ENCODE data around the gene FBXO46. TPM values are rescaled to one million over a fixed set of nuclear protein-coding genes. Genes with fewer than 3 reads are reported as not detected.
"Not testable (repeated sequence)": the region's sequence is repeated elsewhere in the genome, so short reads cannot be mapped to it uniquely, and the experiment has no call there.

The FBXO46 gene
- total RNA-seq, 1 donor from 2014 or later: 30.3 TPM

DNA sequence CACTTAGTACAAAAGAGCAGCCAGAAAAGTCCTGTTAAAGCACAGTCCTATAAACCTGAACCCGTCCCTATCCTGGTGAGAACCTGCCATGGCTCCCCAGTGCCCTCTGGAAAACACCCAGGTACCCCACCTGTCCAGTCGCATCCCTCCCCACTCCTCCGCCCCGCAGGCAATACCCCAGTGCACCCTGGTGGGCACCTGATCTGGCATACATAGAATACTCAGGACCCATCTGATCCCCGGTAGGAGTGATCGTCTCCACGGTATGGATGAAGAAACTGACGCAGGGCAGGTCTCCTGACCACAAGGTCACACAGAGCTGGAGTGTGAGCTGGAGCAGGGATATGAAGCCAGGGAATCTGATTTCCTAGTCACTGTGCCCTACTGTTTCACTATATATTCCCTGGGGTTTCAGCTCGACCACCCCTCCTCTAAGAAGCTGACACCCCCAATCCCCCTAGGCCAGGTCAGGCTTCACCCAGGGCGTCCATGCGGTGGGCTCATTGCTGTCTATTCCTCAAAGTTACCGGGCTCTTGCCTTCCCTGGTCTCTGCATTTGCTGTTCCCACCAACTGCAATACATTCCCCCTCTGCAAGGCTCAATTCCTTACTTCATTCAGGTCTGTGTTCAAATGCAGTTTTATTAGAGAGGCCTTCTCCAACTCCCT is 12.6 kb downstream of the FBXO46 start:
- no peak for ATAC-seq

DNA sequence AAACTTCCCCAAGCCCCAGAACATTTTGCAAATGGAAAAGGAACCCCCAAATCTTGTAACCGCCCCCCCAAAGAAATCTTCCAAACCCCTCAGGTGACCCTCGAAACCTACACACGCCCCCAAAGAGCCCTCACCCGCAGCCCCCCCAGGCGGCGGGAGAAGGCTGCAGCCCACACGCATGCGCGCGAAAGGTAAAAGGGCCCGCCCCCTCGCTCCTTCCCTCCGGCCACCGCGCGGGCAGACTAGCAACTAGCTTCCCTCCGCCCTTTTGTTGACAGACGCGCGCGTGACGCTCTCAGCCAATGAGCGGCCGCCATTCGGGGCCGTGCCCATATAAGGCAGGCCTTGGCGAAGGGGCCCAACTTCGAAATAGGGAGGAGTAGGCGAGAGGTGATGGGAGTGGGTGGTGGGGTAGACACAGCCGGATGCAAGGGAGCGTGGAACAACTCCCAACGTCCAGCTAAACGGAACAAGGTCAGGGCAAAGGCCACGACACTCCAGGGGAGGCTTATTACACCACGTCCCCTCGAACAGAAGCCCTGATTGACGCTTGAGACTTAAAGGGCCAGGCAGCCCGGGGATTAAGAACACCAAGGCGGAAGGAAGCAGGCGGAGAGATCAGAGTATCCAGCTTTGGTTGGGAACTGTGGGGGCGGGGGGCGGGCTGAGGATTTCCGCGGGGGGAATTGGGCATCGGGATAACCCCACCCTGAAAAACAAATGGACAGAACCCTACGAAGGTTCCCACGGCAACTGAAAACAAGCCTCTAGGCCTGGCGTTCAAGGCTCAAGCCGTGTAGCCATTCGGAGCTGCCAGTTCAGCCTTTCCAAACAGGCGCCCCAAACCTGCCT is 13.3 kb downstream of the FBXO46 start:
- ATAC-seq: peak; percentile 89

DNA sequence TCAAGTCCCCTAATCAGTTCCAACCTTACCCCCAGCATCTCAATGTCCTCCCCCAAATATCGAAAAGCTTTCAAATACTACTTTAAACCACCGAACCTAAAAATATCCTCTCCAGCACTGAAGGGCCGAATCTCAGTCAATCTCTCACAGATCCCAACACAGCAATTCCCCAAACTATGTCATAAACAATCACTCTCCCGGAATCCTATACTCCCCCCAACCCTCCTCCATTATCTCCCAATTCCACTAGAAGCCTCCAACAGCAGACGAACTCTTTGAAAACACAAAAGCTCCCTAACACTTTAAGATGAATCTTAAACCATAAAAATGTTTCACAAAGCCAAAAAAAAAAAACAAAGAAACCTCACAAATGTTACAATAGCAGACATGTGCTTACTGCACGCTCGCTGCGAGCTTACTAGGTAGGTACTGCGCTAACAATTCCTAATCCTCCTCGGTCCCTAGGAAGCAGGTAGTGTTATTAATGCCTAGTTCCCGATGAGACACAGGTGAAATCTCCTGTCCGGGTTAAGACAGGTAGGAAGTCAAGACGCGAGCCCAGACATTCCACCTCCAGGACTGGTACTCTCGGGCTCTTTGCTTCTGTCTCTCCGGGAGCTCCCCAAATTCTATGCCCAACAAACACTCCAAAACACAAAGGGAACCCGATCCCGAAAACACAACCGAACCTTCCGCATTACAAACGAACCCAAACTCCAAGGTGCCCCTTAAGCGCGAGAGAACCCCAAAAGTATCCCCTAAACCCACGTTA is 14.2 kb downstream of the FBXO46 start:
- peak; percentile 33 for ATAC-seq

DNA sequence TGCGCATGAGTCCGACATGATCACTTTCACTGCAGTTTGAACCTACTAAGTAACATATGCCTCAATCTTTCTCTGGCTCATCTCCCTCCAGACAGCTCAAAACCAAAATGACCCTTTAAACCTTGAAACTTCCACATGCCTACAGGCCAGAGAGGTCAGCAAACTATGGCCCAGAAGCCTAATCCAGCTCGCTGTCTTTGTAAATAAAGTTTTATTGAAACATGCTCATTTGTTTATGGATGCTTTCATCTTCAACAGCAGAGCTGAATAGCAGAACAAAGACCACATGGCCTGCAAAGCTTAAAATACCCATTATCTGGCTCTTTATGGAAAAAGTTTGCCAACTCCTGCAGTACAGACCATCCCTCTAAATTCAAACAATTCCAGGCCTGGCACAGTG is 15.6 kb downstream of the FBXO46 start:
- no peak for ATAC-seq

GRCh38 chr19:45713141-45713540 is 17.6 kb downstream of the FBXO46 start:
- ATAC-seq: no peak

- ATAC-seq: no peak
These were observed 18.0 kb downstream of the FBXO46 start for GRCh38 chr19:45712699-45713067.

DNA sequence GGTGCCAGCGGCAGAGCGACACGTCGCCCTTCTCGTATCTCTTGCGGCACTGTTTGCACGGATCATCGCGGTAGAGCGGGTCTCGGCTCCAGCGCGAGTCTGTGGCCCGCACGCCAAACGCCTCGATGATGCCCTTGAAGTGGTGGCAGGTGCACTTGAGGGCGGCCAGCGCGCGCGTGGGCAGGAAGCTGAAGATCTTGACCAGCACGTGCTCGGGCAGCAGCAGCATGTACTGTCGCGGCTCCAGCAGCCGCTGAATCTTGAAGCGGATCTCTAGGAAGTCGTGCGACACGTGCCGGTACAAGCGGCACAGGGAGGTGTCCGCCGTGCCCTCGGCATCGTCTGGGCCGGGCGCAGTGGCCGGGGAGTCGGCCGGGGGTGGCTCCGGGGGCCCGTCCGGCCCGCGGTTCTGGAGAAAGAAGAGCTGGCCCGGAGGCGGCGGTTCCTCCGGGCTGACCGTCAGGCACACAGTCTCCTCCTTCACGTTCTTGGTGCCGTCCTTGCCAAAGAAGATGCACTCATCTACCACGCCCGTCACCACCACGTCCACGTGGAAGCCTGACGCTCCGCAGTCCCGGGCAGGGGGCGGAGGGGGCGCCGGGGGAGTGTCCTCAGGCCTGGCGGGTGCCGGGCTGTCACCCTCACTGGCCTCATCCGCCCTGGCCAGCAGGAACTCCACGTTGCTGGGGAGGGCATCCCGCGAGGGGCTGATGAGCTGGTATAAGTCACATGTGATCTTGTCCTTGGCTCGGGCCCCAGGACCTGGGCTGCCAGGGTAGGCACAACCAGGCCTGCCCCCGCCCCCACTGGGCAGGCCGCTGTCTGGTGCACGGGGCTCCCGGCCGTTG is 18.6 kb downstream of the FBXO46 start:
- ATAC-seq: no peak

DNA sequence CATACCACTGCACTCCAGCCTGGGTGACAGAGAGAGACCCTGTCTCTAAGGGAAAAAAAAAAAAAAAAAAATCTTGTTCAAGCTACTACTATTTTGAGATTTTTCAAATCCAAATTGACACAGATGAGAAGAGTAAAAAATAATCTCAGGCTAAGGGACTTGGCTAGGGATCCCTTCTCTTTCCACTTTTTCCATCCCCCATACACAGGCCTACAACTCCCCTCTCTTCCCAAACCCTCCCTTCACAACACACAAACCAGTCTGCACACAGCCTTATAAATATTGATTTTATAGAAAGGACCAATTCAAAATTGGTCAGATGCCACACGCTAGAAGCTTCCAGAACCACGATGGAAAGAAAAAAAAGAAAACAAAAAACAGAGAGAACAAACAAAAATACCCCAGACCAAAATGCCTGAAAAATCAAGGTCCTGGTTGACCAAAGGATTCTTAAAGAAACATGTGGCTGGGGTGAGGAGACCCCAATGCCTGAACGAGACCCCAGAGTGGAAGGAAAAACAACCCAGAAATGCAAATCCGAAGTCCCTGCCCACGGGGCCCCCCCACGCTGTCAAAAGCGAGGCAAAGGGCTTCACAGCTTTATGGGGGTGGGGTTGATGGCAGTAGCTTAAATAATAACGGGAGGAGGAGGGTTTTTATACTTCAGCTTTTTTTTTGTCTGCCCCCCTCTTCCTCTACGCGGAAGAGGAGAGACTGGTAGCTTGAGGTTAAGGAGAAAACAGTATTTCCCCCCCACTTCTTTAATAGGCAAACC is 20.2 kb downstream of the FBXO46 start:
- ATAC-seq: no peak

GRCh38 chr19:45705710-45706415 is 24.8 kb downstream of the FBXO46 start:
- ATAC-seq: no peak

DNA sequence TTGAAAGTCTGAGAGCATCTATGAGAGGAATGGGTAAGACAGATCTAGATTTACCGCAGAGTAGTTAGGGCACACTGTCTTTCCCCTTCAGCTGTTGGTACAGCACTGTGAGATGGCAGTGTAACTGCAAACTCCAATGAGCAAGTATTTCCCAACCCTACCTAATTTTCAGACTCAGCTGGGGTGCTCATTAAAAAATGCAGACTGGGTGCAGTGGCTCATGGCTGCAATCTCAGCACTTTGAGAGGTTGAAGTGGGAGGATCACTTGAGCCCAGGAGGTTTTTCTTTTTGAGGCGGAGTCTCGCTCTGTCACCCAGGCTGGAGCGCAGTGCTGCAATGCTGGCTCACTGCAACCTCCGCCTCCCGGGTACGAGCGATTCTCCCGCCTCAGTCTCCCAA is 25.6 kb downstream of the FBXO46 start:
- peak; percentile 26 for ATAC-seq

- peak; percentile 9 for ATAC-seq
These were observed 29.0 kb downstream of the FBXO46 start for GRCh38 chr19:45701676-45702075.

- ATAC-seq: no peak
These were observed 37.4 kb downstream of the FBXO46 start for GRCh38 chr19:45693106-45693788.

DNA sequence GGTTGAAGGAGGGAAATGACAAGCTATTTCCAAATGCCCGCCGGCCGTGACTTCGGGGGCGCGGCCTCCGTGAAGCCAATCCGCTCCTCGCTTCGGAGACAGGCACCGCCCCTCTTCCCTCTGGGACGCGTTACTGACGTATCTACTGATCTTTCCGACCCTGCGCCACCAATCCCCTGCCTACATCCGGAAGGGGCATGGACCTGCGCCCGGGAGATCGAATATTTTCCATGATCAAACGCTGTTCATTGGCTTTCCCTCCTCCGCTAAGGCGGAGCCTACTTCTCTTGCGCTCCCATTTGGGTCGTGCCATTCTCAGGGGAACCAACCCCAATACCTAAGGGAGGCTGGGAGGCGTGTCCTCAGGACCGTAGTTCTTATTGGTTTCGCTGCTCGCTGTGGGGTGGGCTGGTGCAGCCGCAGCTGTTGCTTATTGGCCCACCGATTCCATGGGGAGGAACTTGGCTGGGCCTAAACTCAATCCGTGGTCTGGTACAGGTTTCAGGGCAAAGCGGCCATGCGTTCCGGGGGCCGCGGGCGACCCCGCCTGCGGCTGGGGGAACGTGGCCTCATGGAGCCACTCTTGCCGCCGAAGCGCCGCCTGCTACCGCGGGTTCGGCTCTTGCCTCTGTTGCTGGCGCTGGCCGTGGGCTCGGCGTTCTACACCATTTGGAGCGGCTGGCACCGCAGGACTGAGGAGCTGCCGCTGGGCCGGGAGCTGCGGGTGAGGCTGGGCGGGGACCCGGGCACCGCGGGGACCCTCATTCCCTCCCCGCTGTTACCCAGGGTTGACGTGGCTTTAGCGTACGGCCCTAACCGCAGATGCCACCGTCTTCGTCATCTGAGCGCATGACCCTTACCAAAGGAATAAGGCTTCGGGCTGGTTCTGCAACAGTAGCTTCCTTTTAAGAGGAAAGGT is 38.2 kb downstream of the FBXO46 start, which contains the start of gene QPCTL:
QPCTL (plus strand) TSS at position 480 of the 919 bp plus-strand sequence; CDS start at position 518, 38 bp downstream.
- peak; percentile 95 for ATAC-seq

GRCh38 chr19:45691516-45692186 is 39.0 kb downstream of the FBXO46 start, which contains the start of gene SNRPD2:
Gene SNRPD2 (minus strand): TSS chr19:45691953. CDS start chr19:45691888, 65 bp downstream.
- ATAC-seq: peak; percentile 79

GRCh38 chr19:45687599-45687998 is 43.1 kb downstream of the FBXO46 start:
- no peak for ATAC-seq

DNA sequence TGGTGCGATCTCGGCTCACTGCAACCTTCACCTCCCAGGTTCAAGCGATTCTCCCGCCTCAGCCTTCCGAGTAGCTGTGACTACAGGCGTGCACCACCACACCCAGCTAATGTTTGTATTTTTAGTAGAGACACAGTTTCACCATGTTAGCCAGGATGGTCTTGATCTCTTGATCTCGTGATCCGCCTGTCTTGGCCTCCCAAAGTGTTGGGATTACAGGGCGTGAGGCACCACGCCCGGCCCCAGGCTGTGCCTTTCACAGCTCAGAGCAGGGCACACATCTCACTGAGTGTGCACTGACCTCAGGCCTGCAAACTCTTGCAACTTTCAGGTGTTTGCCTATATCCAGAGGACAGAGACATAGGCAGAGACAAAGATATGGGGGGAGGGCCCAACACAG is 45.7 kb downstream of the FBXO46 start:
- not testable (repeated sequence) for ATAC-seq

DNA sequence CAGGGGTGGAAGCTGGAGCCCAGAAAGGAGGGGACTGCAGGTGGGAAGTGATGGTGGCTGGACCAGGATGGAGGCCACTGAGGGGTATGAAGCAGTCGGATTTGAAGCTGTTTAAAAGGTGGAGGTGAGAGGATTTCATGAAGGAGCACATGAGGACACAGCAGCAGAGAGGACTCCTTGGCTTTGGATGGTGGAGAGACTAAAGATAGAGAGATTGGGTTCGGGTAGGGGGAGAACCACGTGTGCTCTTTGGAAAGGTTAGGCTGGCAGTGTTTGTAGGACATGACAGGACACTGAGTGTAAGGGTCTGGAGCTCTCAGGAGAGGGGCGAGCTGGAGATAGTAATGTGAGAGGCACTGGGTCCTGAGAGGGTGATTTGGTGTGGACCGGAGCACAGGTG is 47.8 kb downstream of the FBXO46 start:
- no peak for ATAC-seq

GRCh38 chr19:45682117-45682516 is 48.6 kb downstream of the FBXO46 start:
- peak; percentile 4 for ATAC-seq

Data from esophagus mucosa (tissue), 1 donor.